ENCODE measurements around the gene PLAGL2.

DNA sequence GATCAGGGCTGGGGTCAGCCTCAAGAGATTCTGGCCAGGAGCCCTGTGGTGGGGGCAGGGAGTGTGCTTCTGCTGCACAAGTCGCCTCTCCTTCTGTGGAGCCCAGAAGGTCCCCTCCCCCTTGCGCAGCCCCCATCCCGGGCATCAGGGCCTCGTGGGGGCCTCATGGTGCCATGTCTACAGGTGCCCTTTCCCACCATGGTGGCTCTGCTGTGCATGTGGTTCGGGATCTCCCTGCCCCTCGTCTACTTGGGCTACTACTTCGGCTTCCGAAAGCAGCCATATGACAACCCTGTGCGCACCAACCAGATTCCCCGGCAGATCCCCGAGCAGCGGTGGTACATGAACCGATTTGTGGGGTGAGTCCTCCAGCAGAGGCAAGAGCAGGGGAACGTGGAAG lies 49.9 kb downstream of the PLAGL2 start:
- TF ChIP-seq, protein P1, sequence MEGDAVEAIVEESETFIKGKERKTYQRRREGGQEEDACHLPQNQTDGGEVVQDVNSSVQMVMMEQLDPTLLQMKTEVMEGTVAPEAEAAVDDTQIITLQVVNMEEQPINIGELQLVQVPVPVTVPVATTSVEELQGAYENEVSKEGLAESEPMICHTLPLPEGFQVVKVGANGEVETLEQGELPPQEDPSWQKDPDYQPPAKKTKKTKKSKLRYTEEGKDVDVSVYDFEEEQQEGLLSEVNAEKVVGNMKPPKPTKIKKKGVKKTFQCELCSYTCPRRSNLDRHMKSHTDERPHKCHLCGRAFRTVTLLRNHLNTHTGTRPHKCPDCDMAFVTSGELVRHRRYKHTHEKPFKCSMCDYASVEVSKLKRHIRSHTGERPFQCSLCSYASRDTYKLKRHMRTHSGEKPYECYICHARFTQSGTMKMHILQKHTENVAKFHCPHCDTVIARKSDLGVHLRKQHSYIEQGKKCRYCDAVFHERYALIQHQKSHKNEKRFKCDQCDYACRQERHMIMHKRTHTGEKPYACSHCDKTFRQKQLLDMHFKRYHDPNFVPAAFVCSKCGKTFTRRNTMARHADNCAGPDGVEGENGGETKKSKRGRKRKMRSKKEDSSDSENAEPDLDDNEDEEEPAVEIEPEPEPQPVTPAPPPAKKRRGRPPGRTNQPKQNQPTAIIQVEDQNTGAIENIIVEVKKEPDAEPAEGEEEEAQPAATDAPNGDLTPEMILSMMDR (IDR thresholded peaks at IDR 0.05 in 8 of 11, conservative IDR thresholded peaks at IDR 0.05 in 3 of 11) = no peak
- TF ChIP-seq POLR2A (IDR thresholded peaks at IDR 0.05) = no peak
- TF ChIP-seq POLR2AphosphoS5 (IDR thresholded peaks at IDR 0.05) = peak in 1 of 3 donors; percentile 25
